HepG2 (cell line): Measurements from ENCODE around the gene TPI1. TPM values are rescaled to one million over a fixed set of nuclear protein-coding genes. Genes with fewer than 3 reads are reported as not detected.

Experiments
- ATAC-seq: fragments of 200-7000 bp; cut with Tn5 transposase; 3 replicates; pipeline ENCODE4 v1.9.1; 2020; ENCODE audit warnings: mild to moderate bottlenecking, moderate library complexity
- BruUV-seq: library from RNA; stranded (reverse); fragments of 400-500 nt; replicated peaks from 2 replicates; lab custom pipeline; 2021; lab: Mats Ljungman, UMichigan
- CTCF ChIA-PET: fragments of 300-600 bp; formaldehyde crosslinking; extraction: SDS; loops from one replicate; lab custom pipeline; 2021; ENCODE audit warnings: low total read pairs, inconsistent platforms, low intra/inter-chr PET ratio; lab: Yijun Ruan, JAX
- POLR2A ChIA-PET: fragments of 350-600 bp; sonication (Branson Sonifier 250); formaldehyde crosslinking; loops from one replicate; lab custom pipeline; 2020; ENCODE audit warnings: antibody characterized with exemption, inconsistent platforms; lab: Yijun Ruan, JAX
- DNase-seq: peaks from one replicate; pipeline ENCODE4 v3.0.0-alpha.2; 2015; ENCODE audit warnings: low spot score
- FAIRE-seq: peaks from 3 replicates; lab custom pipeline; 2011; peaks lifted over from hg19 to GRCh38; lab: Jason Lieb, UNC
- H2AFZ ChIP-seq: one replicate; pipeline ENCODE4 v1.6.1; 2011; ENCODE audit warnings: low read length, inconsistent platforms
- H3K27ac ChIP-seq: fragments of 300-600 bp; 3 replicates; pipeline ENCODE4 v1.8.0; 2011; ENCODE audit warnings: mixed run types, mild to moderate bottlenecking, mixed read lengths, low read length, inconsistent platforms; ENCODE audit not compliant: insufficient read depth; ENCODE audit errors: extremely low read length
- H3K27me3 ChIP-seq, 2 experiments: fragments of 200-600 bp in 1 of 2; 2 replicates in 1 of 2; 3 replicates in 1 of 2; pipeline versions ENCODE4 v1.6.0 to v1.8.0; 2011; ENCODE audit warnings: low read length in 2 of 2, mild to moderate bottlenecking in 2 of 2, moderate library complexity in 2 of 2, inconsistent platforms in 1 of 2; ENCODE audit not compliant: insufficient read depth in 2 of 2, control insufficient read depth in 1 of 2
- H3K36me3 ChIP-seq, 2 experiments: fragments of 200-600 bp in 1 of 2; replicated peaks in 1 of 2; 2 replicates in 1 of 2; 3 replicates in 1 of 2; pipeline versions ENCODE4 v1.5.1 to v1.8.0; 2011; ENCODE audit warnings: low read length in 2 of 2, inconsistent platforms in 1 of 2; ENCODE audit not compliant: insufficient read depth in 2 of 2, control insufficient read depth in 1 of 2
- H3K4me1 ChIP-seq: 2 replicates; pipeline ENCODE4 v1.5.1; 2012; ENCODE audit warnings: low read length, inconsistent platforms; ENCODE audit not compliant: insufficient read depth
- H3K4me2 ChIP-seq: 2 replicates; pipeline ENCODE4 v1.6.0; 2011; ENCODE audit warnings: low read depth, low read length, inconsistent platforms
- H3K4me3 ChIP-seq, 3 experiments: fragments of 200-600 bp in 1 of 3; sonication (generic), shearing (Covaris generic) in 1 of 3; replicated peaks in 1 of 3; 2 replicates each; pipeline ENCODE4 v1.5.1; 2011 to 2016; ENCODE audit warnings: low read length in 3 of 3, inconsistent platforms in 2 of 3, low read depth in 2 of 3, mild to moderate bottlenecking in 2 of 3, control low read depth in 1 of 3, mixed read lengths in 1 of 3; ENCODE audit not compliant: insufficient read depth in 1 of 3
- H3K79me2 ChIP-seq: one replicate; pipeline ENCODE4 v1.6.1; 2011; ENCODE audit warnings: low read length, inconsistent platforms; ENCODE audit not compliant: insufficient read depth
- H3K9ac ChIP-seq: 2 replicates; pipeline ENCODE4 v1.6.0; 2011; ENCODE audit warnings: mild to moderate bottlenecking, low read depth, low read length, inconsistent platforms; ENCODE audit not compliant: insufficient read depth
- H3K9me3 ChIP-seq: 2 replicates; pipeline ENCODE4 v1.5.1; 2012; ENCODE audit warnings: mild to moderate bottlenecking, low read length
- H4K20me1 ChIP-seq: 2 replicates; pipeline ENCODE4 v1.6.0; 2011; ENCODE audit warnings: inconsistent platforms, mild to moderate bottlenecking, low read length, moderate library complexity; ENCODE audit not compliant: insufficient read depth
- CCAR2 ChIP-seq: fragments of 200-400 bp; formaldehyde crosslinking; optimal IDR thresholded peaks from 2 replicates; pipeline ENCODE3; 2018; ENCODE audit warnings: low read depth, mild to moderate bottlenecking, low read length, moderate library complexity
- KDM1A ChIP-seq: IDR thresholded peaks from 2 replicates; pipeline ENCODE4 v1.6.1; 2016; ENCODE audit warnings: missing compliant biosample characterization
- KDM5B ChIP-seq: sonication (generic); formaldehyde crosslinking; IDR thresholded peaks from 2 replicates; pipeline ENCODE4 v1.4.0; 2020; ENCODE audit warnings: missing genetic modification reagents, mild to moderate bottlenecking, borderline replicate concordance
- MNT ChIP-seq: fragments of 450-650 bp; IDR thresholded peaks from 2 replicates; pipeline ENCODE4 v1.6.1; 2016
- MTERF4 ChIP-seq: sonication (generic); formaldehyde crosslinking; IDR thresholded peaks from 2 replicates; pipeline ENCODE4 v1.8.0; 2023; ENCODE audit warnings: mild to moderate bottlenecking, missing genetic modification reagents
- MYPOP ChIP-seq: sonication (generic); formaldehyde crosslinking; IDR thresholded peaks from 2 replicates; pipeline ENCODE4 v1.8.1; 2023; ENCODE audit warnings: mild to moderate bottlenecking, moderate library complexity, missing genetic modification reagents
- NFKB2 ChIP-seq: sonication (generic); formaldehyde crosslinking; IDR thresholded peaks from 2 replicates; pipeline ENCODE4 v1.4.0; 2020; ENCODE audit warnings: missing genetic modification reagents, borderline replicate concordance
- PHF21A ChIP-seq: sonication (generic); formaldehyde crosslinking; IDR thresholded peaks from 2 replicates; pipeline ENCODE4 v1.5.0; 2020; ENCODE audit warnings: mild to moderate bottlenecking, missing genetic modification reagents
- PLRG1 ChIP-seq: fragments of 450-650 bp; conservative IDR thresholded peaks from 2 replicates; pipeline ENCODE4 v1.6.1; 2016
- RXRB ChIP-seq: IDR thresholded peaks from 2 replicates; pipeline ENCODE4 v1.6.1; 2016; ENCODE audit warnings: borderline replicate concordance, missing genetic modification reagents, missing compliant biosample characterization
- SALL1 ChIP-seq: sonication (generic); formaldehyde crosslinking; IDR thresholded peaks from 2 replicates; pipeline ENCODE4 v1.8.0; 2022; ENCODE audit warnings: mild to moderate bottlenecking, missing genetic modification reagents
- THYN1 ChIP-seq: sonication (generic); formaldehyde crosslinking; IDR thresholded peaks from 2 replicates; pipeline ENCODE4 v1.8.1; 2023; ENCODE audit warnings: low read depth, mild to moderate bottlenecking, moderate library complexity, missing genetic modification reagents, borderline replicate concordance
- TOE1 ChIP-seq: sonication (generic); formaldehyde crosslinking; IDR thresholded peaks from 2 replicates; pipeline ENCODE4 v1.4.0; 2020; ENCODE audit warnings: mild to moderate bottlenecking, missing genetic modification reagents
- ZBTB37 ChIP-seq: sonication (generic); formaldehyde crosslinking; IDR thresholded peaks from 2 replicates; pipeline ENCODE4 v1.4.0; 2020; ENCODE audit warnings: mild to moderate bottlenecking, missing genetic modification reagents
- ZC3H13 ChIP-seq: sonication (generic); formaldehyde crosslinking; IDR thresholded peaks from 2 replicates; pipeline ENCODE4 v1.8.1; 2023; ENCODE audit warnings: mild to moderate bottlenecking, missing genetic modification reagents, moderate library complexity
- ZFP62 ChIP-seq: sonication (generic); formaldehyde crosslinking; IDR thresholded peaks from 2 replicates; pipeline ENCODE4 v1.4.0; 2020; ENCODE audit warnings: missing genetic modification reagents
- ZNF263 ChIP-seq: sonication (generic); formaldehyde crosslinking; IDR thresholded peaks from 2 replicates; pipeline ENCODE4 v1.4.0; 2020; ENCODE audit warnings: missing genetic modification reagents
- ZNF350 ChIP-seq: sonication (generic); formaldehyde crosslinking; IDR thresholded peaks from 2 replicates; pipeline ENCODE4 v1.4.0; 2020; ENCODE audit warnings: mild to moderate bottlenecking, low read depth, missing genetic modification reagents, borderline replicate concordance
- ZNF431 ChIP-seq: sonication (generic); formaldehyde crosslinking; IDR thresholded peaks from 2 replicates; pipeline ENCODE4 v1.9.0; 2022; ENCODE audit warnings: missing genetic modification reagents, low read depth, mild to moderate bottlenecking, borderline replicate concordance
- WGBS: methylation state at CpG from one replicate; pipeline ENCODE4 v1.1.6; 2017; ENCODE audit warnings: low lambda C conversion rate; 5-methylcytosine and 5-hydroxymethylcytosine counted together
- in situ Hi-C: cut with HindIII; loops from 2 replicates; pipeline ENCODE4 v1.10.0; 2017; ENCODE audit warnings: low pct_unique_long_range_greater_than_20kb; ENCODE audit not compliant: extremely low pct_ligation_motif_present
- intact Hi-C: fragments of 100-400 bp; cut with micrococcal nuclease; formaldehyde crosslinking; loops from one replicate; pipeline ENCODE4 v1.10.0; 2022; ENCODE audit not compliant: unreplicated experiment
- polyA plus RNA-seq, 8 experiments: library from polyadenylated mRNA; depleted of rRNA in 3 of 8; stranded (reverse) in 7 of 8; unstranded in 1 of 8; fragments of >200 nt; fragmentation: Illumina TruSeq in 4 of 8; extraction: Trizol in 4 of 8; gene quantifications; 2 replicates each; pipeline versions ENCODE4 v1.2.1 to v1.2.3, GENCODE V29; 2011 to 2016; ENCODE audit warnings: low read depth in 4 of 8, missing spikeins in 1 of 8, mixed read lengths in 1 of 8; ENCODE audit not compliant: insufficient read depth in 1 of 8
- total RNA-seq, 5 experiments: library from RNA; depleted of rRNA; stranded (reverse); fragments of >200 nt; fragmentation: Illumina TruSeq; extraction: Trizol; gene quantifications; 2 replicates each; pipeline ENCODE4 v1.2.3, GENCODE V29; 2016; ENCODE audit warnings: low read depth in 1 of 5

The TPI1 gene
- total and polyA plus RNA-seq, 2 of the 13 experiments (the other 11 are each of a cell fraction or from before 2014, with no cell fraction given) = 945 to 2,535 TPM

- Histone ChIP-seq H3K27me3 (peaks cover 2 to 6% of the 10 kb centered on the region in 2 experiments; a peak in 3 of 5 replicates), H4K20me1 (no peaks in the 10 kb centered on the region), H3K4me1 (peaks cover 34% of the 10 kb centered on the region), H2AFZ (no peak overlapping the region), H3K4me2 (no peak overlapping the region), H3K27ac (no peak overlapping the region), H3K4me3 (no peak overlapping the region), H3K79me2 (peaks cover 16% of the 10 kb centered on the region), H3K9ac (no peak overlapping the region), H3K9me3 (no peaks in the 10 kb centered on the region), H3K36me3 (peaks cover under 1 to 1% of the 10 kb centered on the region in 2 experiments; a peak in 2 of 5 replicates)
- ATAC-seq (peak; percentile 65), FAIRE-seq (peak; percentile 75), DNase-seq (peak; percentile 67)
- POLR2A ChIA-PET = interaction anchor here (1.2 kb wide), 1 partner anchor 72 kb away, joined by 6 read pairs; the partner anchor contains the start of gene MLF2
- CTCF ChIA-PET = interaction anchor here (0.7 to 2.6 kb wide), 8 partner anchors 67 to 208 kb away, joined by 3 to 34 read pairs (median 4); partner anchors contain the start of gene MLF2
- WGBS = 41% methylated on average over 8 of the region's 19 CpGs
- in situ Hi-C loops (loop anchor here (5.0 kb wide), 1 partner anchor 73 kb away; the partner anchor contains the start of gene MLF2), intact Hi-C loops (loop anchor here (1.0 to 10.0 kb wide), 4 partner anchors 47 to 211 kb away; partner anchors contain the start of gene MLF2)
- BruUV-seq = no TSS peak
- TF ChIP-seq ZNF350 (peak; percentile 50; the same call in 1 of the 2 replicates), KDM1A (CRISPR knock-in tag) (no peak), SALL1 (CRISPR knock-in tag) (peak; percentile 39; the same call in 1 of the 2 replicates), TOE1 (CRISPR knock-in tag) (no peak), ZNF431 (0 out of 2 replicates have a peak, but pooled peaks have one; percentile 34), ZC3H13 (CRISPR knock-in tag) (no peak), CCAR2 (no peak), ZNF263 (CRISPR knock-in tag) (peak; percentile 41; the same call in 1 of the 2 replicates), MTERF4 (CRISPR knock-in tag) (0 out of 2 replicates have a peak, but pooled peaks have one; percentile 36), NFKB2 (CRISPR knock-in tag) (peak; percentile 48; the same call in 1 of the 2 replicates), MNT (no peak), THYN1 (CRISPR knock-in tag) (no peak), ZBTB37 (CRISPR knock-in tag) (no peak), RXRB (CRISPR knock-in tag) (no peak), KDM5B (CRISPR knock-in tag) (peak; percentile 37; the same call in 1 of the 2 replicates), PHF21A (CRISPR knock-in tag) (0 out of 2 replicates have a peak, but pooled peaks have one; percentile 47), ZFP62 (CRISPR knock-in tag) (no peak), PLRG1 (no peak), MYPOP (CRISPR knock-in tag) (no peak)
These were observed 41.8 kb upstream of the TPI1 start for GRCh38 chr12:6825398-6826124.
